Tibial nerve (tissue), 4 donors: ENCODE measurements around the gene DNAJC4. TPM values are rescaled to one million over a fixed set of nuclear protein-coding genes. Genes with fewer than 3 reads are reported as not detected.

ENCODE experiments used
- DNase-seq, 2 donors: peaks; one replicate each; pipeline ENCODE4 v3.0.0-alpha.2; 2019; ENCODE audit warnings: low spot score in 2 of 2
- H3K27ac ChIP-seq, 4 donors: fragments of 200-600 bp; sonication (generic) in 3 of 4; one replicate each; pipeline ENCODE4 v1.5.1; 2017 to 2019; ENCODE audit warnings: mild to moderate bottlenecking in 1 of 4
- H3K27me3 ChIP-seq, 2 donors: fragments of 200-600 bp; sonication (generic) in 1 of 2; one replicate each; pipeline versions ENCODE4 v1.5.1 to v1.6.0; 2017 to 2019
- H3K36me3 ChIP-seq, 3 donors: fragments of 200-600 bp; sonication (generic); one replicate each; pipeline ENCODE4 v1.5.1; 2018 to 2019
- H3K4me1 ChIP-seq, 4 donors: fragments of 200-600 bp; sonication (generic) in 3 of 4; one replicate each; pipeline ENCODE4 v1.5.1; 2017 to 2019
- H3K4me3 ChIP-seq, 4 donors: fragments of 200-600 bp; sonication (generic) in 3 of 4; one replicate each; pipeline ENCODE4 v1.5.1; 2017 to 2019; ENCODE audit warnings: mild to moderate bottlenecking in 1 of 4, moderate library complexity in 1 of 4
- H3K9me3 ChIP-seq, 4 donors: fragments of 200-600 bp; sonication (generic) in 3 of 4; one replicate each; pipeline ENCODE4 v1.5.1; 2017 to 2019
- EP300 ChIP-seq, 2 donors: sonication (generic); formaldehyde crosslinking; IDR thresholded peaks; one replicate each; pipeline ENCODE4 v1.6.1; 2017; ENCODE audit warnings: antibody characterized with exemption in 2 of 2, mild to moderate bottlenecking in 1 of 2
- POLR2A ChIP-seq, 2 donors: fragments of 450-650 bp; IDR thresholded peaks; one replicate each; pipeline ENCODE4 v1.6.1; 2017; ENCODE audit warnings: antibody characterized with exemption in 2 of 2, mild to moderate bottlenecking in 2 of 2, moderate library complexity in 2 of 2
- WGBS, 2 donors: methylation state at CpG; one replicate each; pipeline ENCODE4 v1.1.5; 2018; 5-methylcytosine and 5-hydroxymethylcytosine counted together
- total RNA-seq, 4 donors: library from RNA; depleted of rRNA; stranded (reverse); fragments of >200 nt; gene quantifications; one replicate each; pipeline ENCODE4 v1.1.0, GENCODE V29; 2016
- TF ChIP-seq, protein P1 (sequence below), 5 experiments: fragments of 200-600 bp in 3 of 5; fragments of 450-650 bp in 2 of 5; sonication (generic) in 3 of 5; IDR thresholded peaks; one replicate each; pipeline ENCODE4 v1.5.1; 2016 to 2019; ENCODE audit warnings: antibody characterized with exemption in 5 of 5, mild to moderate bottlenecking in 3 of 5, moderate library complexity in 2 of 5

Gene DNAJC4
- total RNA-seq, 4 donors from 2014 or later = 20.1 to 42.0 (median 25.8) TPM

DNA sequence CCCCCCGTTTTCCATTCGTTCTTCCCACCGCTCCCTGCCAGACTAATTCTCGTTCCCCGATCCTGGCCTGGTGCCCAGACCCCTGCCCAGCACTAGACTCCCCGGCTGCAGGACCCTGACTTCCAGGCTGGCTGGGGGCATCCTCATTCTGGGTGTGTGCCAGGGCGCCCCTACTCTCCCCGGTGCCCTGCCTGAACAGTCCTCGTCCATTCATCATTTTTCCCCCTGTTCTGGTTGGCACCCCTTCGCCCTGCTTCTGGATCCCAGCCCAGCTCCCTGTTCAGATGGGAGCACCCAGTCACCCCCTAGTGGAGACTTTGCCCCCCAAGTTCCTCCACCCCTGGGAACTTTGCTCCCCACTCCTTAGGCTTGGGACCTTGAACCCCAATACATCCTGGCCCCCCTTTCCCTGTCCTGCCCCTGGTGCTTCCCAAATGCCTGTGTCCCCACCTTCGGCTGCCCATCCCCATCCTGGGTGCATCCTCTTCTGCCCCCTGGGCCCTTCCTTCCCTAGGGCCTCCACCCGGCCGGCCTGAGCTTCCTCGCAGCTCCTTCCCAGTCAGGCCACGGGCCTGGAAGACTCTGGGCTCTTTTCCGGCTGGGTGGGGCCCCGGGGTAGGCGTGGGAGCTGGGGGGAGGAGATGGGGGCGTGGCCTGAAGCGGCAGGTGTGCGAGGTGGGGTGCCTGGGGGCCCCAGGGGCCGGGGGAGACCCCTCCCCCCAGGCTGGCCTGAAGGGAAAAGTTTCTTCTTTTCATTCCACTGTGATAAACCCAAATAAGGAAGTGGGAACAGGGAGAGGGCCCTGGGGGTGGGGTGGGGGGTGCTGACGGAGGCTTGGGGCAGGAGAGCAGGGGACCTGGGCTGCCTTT, 21.9 kb downstream of the DNAJC4 start:
- TF ChIP-seq, protein P1, sequence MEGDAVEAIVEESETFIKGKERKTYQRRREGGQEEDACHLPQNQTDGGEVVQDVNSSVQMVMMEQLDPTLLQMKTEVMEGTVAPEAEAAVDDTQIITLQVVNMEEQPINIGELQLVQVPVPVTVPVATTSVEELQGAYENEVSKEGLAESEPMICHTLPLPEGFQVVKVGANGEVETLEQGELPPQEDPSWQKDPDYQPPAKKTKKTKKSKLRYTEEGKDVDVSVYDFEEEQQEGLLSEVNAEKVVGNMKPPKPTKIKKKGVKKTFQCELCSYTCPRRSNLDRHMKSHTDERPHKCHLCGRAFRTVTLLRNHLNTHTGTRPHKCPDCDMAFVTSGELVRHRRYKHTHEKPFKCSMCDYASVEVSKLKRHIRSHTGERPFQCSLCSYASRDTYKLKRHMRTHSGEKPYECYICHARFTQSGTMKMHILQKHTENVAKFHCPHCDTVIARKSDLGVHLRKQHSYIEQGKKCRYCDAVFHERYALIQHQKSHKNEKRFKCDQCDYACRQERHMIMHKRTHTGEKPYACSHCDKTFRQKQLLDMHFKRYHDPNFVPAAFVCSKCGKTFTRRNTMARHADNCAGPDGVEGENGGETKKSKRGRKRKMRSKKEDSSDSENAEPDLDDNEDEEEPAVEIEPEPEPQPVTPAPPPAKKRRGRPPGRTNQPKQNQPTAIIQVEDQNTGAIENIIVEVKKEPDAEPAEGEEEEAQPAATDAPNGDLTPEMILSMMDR (IDR thresholded peaks at IDR 0.05) = peak; percentile 14 to 42 (median 23)
- TF ChIP-seq EP300 (IDR thresholded peaks at IDR 0.05) = no peak
- TF ChIP-seq POLR2A (IDR thresholded peaks at IDR 0.05) = no peak
- 3 to 9% methylated on average over 23 of the region's 23 CpGs for WGBS, 2 donors
- DNase-seq = no peak
- Histone ChIP-seq H3K27me3 (no peaks in the 10 kb centered on the region), H3K27ac (peak overlapping the region; percentile 60 to 89 (median 74)), H3K4me1 (peaks cover 0 to 61% (median 23%) of the 10 kb centered on the region in 4 donors), H3K36me3 (peaks cover 0 to 29% (median 0%) of the 10 kb centered on the region in 3 donors), H3K4me3 (peak overlapping the region; percentile 57 to 96 (median 70)), H3K9me3 (no peaks in the 10 kb centered on the region)

DNA sequence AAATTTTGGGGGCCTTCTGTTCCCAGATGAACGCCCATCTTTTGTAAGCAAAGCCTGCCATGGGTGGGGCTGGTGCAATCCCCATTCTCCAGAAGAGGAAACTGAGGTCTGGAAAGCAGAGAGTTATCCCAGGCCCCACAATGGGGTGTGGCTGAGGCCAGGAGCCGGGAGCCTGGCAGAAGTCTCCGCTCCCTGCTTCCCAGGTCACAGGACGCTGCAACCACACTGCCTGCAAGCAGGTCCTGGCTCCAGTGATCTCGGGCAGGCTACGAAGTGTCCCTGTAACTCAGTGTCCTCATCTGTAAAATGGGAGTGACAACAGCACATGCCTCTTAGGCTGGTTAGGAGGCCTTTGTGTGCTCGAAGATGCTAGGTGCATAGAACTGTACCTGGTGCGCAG, 22.7 kb downstream of the DNAJC4 start:
- TF ChIP-seq, protein P1 (IDR thresholded peaks at IDR 0.05) = no peak
- TF ChIP-seq EP300 (IDR thresholded peaks at IDR 0.05) = no peak
- H3K27me3 ChIP-seq = no peaks in the 10 kb centered on the region
- peaks cover 0 to 55% (median 21%) of the 10 kb centered on the region in 4 donors for H3K4me1 ChIP-seq
- WGBS, 2 donors = 72 to 78% methylated on average over 6 to 8 of the region's 8 CpGs
- peaks cover 0 to 37% (median 0%) of the 10 kb centered on the region in 3 donors for H3K36me3 ChIP-seq
- peak overlapping the region in 2 of 4 donors; percentile 61 to 96 for H3K4me3 ChIP-seq
- no peaks in the 10 kb centered on the region for H3K9me3 ChIP-seq
- no peak for DNase-seq
- peak overlapping the region in 2 of 4 donors; percentile 75 to 89 for H3K27ac ChIP-seq

DNA sequence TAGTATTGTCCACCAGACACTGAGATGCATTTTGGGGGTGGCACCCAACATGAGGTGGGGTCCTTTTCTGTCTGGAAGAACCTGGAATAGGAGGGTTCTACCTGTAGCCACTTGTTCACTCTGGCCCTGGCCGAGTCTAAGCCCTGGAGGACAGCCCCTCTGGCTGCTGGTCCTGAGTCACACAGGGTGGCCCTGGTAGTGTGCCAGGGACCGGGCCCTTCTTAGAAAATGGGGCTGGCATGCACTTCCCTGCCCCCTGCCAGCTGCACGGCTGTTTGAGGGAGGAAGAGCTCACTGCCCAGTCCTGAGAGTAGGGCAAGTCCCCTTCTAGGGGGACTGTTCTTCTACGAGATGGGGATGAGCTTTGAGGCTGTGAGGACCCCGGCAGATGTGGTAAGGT, 23.1 kb downstream of the DNAJC4 start:
- Histone ChIP-seq H3K27me3 (no peaks in the 10 kb centered on the region), H3K27ac (no peak overlapping the region), H3K4me1 (peaks cover 0 to 50% (median 21%) of the 10 kb centered on the region in 4 donors), H3K4me3 (no peak overlapping the region), H3K9me3 (no peaks in the 10 kb centered on the region), H3K36me3 (peaks cover 0 to 41% (median 0%) of the 10 kb centered on the region in 3 donors)
- 32 to 43% methylated on average over 5 of the region's 5 CpGs for WGBS, 2 donors
- TF ChIP-seq EP300 (IDR thresholded peaks at IDR 0.05) (no peak), POLR2A (IDR thresholded peaks at IDR 0.05) (no peak)
- TF ChIP-seq, protein P1 (IDR thresholded peaks at IDR 0.05) = no peak
- no peak for DNase-seq

DNA sequence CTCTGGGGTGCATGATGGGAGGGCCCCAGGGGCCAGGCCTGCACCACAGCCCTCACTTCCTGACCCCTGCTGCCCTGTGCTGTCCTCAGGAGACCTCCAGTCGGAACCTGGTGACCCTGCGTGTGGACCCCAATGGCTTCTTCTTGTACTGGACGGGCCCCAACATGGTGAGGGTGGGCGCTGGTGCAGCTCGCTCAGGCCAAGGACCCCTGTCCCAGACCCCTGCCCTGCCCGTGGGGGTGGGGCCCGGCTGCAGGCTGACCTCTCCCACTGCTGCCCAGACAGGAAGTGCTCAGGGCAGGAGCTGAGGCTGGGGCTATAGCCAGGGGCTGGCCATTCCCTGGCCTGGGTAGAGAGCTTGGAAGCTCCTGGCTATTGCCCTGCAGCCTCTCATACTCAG, 24.0 kb downstream of the DNAJC4 start:
- Histone ChIP-seq H3K4me1 (peaks cover 0 to 42% (median 21%) of the 10 kb centered on the region in 4 donors), H3K9me3 (no peaks in the 10 kb centered on the region), H3K4me3 (no peak overlapping the region), H3K27me3 (no peaks in the 10 kb centered on the region), H3K36me3 (peaks cover 0 to 50% (median 6%) of the 10 kb centered on the region in 3 donors), H3K27ac (no peak overlapping the region)
- WGBS, 2 donors = 69 to 81% methylated on average over 4 to 7 of the region's 7 CpGs
- no peak for DNase-seq
- TF ChIP-seq POLR2A (IDR thresholded peaks at IDR 0.05) (no peak), EP300 (IDR thresholded peaks at IDR 0.05) (no peak)
- TF ChIP-seq, protein P1 (IDR thresholded peaks at IDR 0.05) = no peak
